OCI-LY1 (cell line): ENCODE measurements around the gene EPB41.
"Not testable (repeated sequence)": the region's sequence is repeated elsewhere in the genome, so short reads cannot be mapped to it uniquely, and the experiment has no call there.

Experiments
- H2AFZ ChIP-seq: fragments of 200-600 bp; sonication (generic), shearing (Covaris generic); 2 replicates; pipeline ENCODE4 v1.6.0; 2014; ENCODE audit warnings: antibody characterized with exemption, mild to moderate bottlenecking, low read length
- H3F3A ChIP-seq: fragments of 200-600 bp; sonication (generic), shearing (Covaris generic); 2 replicates; pipeline ENCODE4 v1.6.0; 2014; ENCODE audit warnings: mild to moderate bottlenecking, antibody characterized with exemption, low read length, moderate library complexity; ENCODE audit not compliant: insufficient read depth
- H3K27ac ChIP-seq: fragments of 200-600 bp; sonication (generic); 2 replicates; pipeline ENCODE4 v1.5.1; 2014; ENCODE audit warnings: low read length, mixed run types, mild to moderate bottlenecking, low read depth; ENCODE audit not compliant: poor library complexity, severe bottlenecking
- H3K27me3 ChIP-seq: fragments of 200-600 bp; sonication (generic); 2 replicates; pipeline ENCODE4 v1.6.0; 2014; ENCODE audit warnings: antibody characterized with exemption, mild to moderate bottlenecking, low read length, moderate library complexity; ENCODE audit not compliant: insufficient read depth
- H3K36me3 ChIP-seq: fragments of 200-600 bp; sonication (generic); 2 replicates; pipeline ENCODE4 v1.6.1; 2014; ENCODE audit warnings: mild to moderate bottlenecking, antibody characterized with exemption, low read length, moderate library complexity, mixed read lengths; ENCODE audit not compliant: insufficient read depth
- H3K4me1 ChIP-seq: fragments of 200-600 bp; sonication (generic); 2 replicates; pipeline ENCODE4 v1.5.1; 2014; ENCODE audit warnings: mild to moderate bottlenecking, low read length, moderate library complexity; ENCODE audit not compliant: insufficient read depth, severe bottlenecking
- H3K4me2 ChIP-seq: fragments of 200-600 bp; sonication (generic), shearing (Covaris generic); 2 replicates; pipeline ENCODE4 v1.6.1; 2014; ENCODE audit warnings: low read length
- H3K4me3 ChIP-seq: fragments of 200-600 bp; sonication (generic); 2 replicates; pipeline ENCODE4 v1.5.1; 2014; ENCODE audit warnings: low read length, low read depth, mild to moderate bottlenecking, mixed read lengths; ENCODE audit not compliant: poor library complexity, severe bottlenecking
- H3K79me2 ChIP-seq: fragments of 200-600 bp; shearing (Covaris generic); 2 replicates; pipeline ENCODE4 v1.6.1; 2016; ENCODE audit warnings: mixed run types, low read length, mixed read lengths; ENCODE audit not compliant: insufficient read depth
- H3K9ac ChIP-seq: fragments of 200-600 bp; sonication (generic), shearing (Covaris generic); 2 replicates; pipeline ENCODE4 v1.6.1; 2014; ENCODE audit warnings: mild to moderate bottlenecking, low read length, mixed read lengths
- H3K9me2 ChIP-seq: fragments of 200-600 bp; sonication (generic), shearing (Covaris generic); 2 replicates; pipeline ENCODE4 v1.6.1; 2014; ENCODE audit warnings: low read depth, mild to moderate bottlenecking, low read length, mixed read lengths
- H3K9me3 ChIP-seq: fragments of 200-600 bp; shearing (Covaris generic); 2 replicates; pipeline ENCODE4 v1.6.1; 2014; ENCODE audit warnings: low read length, mixed read lengths
- H4K20me1 ChIP-seq: fragments of 200-600 bp; sonication (generic), shearing (Covaris generic); 2 replicates; pipeline ENCODE4 v1.6.0; 2016; ENCODE audit warnings: mild to moderate bottlenecking, low read length; ENCODE audit not compliant: insufficient read depth
- CTCF ChIP-seq: fragments of 200-600 bp; sonication (generic), shearing (Covaris generic); IDR thresholded peaks from 2 replicates; pipeline ENCODE4 v1.5.1; 2017; ENCODE audit warnings: mild to moderate bottlenecking, antibody characterized with exemption, low read length, moderate library complexity, mixed read lengths
- EZH2 ChIP-seq: fragments of 200-600 bp; sonication (generic), shearing (Covaris generic); IDR thresholded peaks from 2 replicates; pipeline ENCODE4 v1.8.0; 2017; ENCODE audit warnings: borderline replicate concordance, mixed run types, mild to moderate bottlenecking, antibody characterized with exemption, low read length, moderate library complexity, mixed read lengths

Gene EPB41

DNA sequence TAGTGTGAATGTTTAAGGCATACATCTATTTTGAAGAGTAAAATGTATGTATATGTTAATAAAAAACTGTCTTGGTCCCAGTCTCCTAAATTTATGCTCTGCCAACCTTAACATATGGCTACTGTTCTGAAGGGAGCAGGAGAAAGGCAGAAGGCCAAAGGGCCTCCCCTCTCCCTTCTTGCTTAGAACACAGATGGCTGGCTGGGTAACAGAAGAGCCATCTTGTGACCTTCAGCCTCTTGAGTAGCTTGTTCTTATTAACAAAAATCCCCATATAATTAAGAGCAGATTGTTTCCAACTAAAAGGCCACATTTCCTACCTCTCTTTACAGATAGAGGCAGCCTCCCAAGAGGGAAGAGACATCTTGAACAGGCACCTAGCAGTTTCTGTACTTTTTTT lies 36.1 kb downstream of the EPB41 start:
- no peaks in the 10 kb centered on the region for H4K20me1 ChIP-seq
- peak overlapping the region; percentile 14 for H3K27ac ChIP-seq
- H3K4me2 ChIP-seq = no peak overlapping the region
- no peaks in the 10 kb centered on the region for H3K9me2 ChIP-seq
- no peaks in the 10 kb centered on the region for H3F3A ChIP-seq
- peaks cover 37% of the 10 kb centered on the region for H3K79me2 ChIP-seq
- H3K27me3 ChIP-seq = no peaks in the 10 kb centered on the region
- peaks cover 10% of the 10 kb centered on the region for H3K4me1 ChIP-seq
- no peak overlapping the region for H3K4me3 ChIP-seq
- TF ChIP-seq CTCF (no peak), EZH2 (no peak)
- no peak overlapping the region for H2AFZ ChIP-seq
- H3K36me3 ChIP-seq = 0 out of 2 replicates have a peak, but pooled peaks cover 7% of the 10 kb centered on the region
- no peaks in the 10 kb centered on the region for H3K9me3 ChIP-seq
- no peak overlapping the region for H3K9ac ChIP-seq

DNA sequence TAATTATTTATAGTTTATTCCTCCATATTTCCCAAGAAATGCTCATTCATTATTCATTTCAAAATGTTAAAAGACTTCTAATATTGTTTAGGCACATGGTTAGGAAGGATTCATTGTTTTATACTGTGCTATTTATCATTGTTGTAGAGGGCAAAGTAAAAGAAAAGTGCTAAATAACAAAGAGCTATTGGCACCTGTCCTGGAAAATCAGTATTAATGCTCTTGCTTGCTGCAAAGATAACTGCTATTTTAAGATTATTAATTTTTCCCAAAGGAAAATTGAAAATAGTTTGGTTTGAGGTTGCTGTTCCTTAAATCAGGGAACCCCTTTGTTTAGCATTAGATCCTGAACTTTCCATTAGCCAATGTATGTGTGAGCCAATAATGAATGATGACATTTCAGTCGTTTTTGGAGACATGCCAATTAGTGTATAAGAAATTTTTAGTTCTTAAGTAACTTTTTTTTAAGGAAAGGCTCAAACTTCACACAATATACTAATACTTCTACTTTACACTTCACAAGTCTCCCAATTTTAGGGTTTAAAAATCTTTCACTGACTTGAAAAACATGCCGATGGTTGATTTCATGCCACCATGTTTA lies 39.9 kb downstream of the EPB41 start:
- Histone ChIP-seq H3K27ac (no peak overlapping the region), H3K79me2 (peaks cover 32% of the 10 kb centered on the region), H4K20me1 (no peaks in the 10 kb centered on the region)

DNA sequence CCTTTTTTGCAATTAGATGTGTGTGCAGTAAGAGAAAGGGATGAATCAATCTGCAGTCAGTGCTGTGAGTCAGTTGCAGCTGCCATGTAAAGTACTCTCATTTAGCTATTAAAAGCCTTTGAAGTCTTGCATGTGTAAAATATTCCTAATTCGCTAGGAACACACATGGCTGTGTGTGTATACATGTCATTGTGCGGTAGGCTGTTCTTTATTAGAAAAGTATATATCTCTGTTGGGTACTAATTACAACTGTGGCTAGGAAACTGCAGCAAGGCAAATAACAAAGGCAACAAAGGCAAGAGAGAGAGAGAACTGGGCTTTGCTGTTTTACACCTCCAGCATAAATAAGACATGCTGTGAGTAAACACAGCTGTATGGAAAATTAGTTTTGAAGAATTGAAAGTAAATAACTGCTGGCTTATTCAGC lies 41.7 kb downstream of the EPB41 start:
- H3K9me2 ChIP-seq = no peaks in the 10 kb centered on the region
- H4K20me1 ChIP-seq = no peaks in the 10 kb centered on the region
- H3K4me2 ChIP-seq = no peak overlapping the region
- no peaks in the 10 kb centered on the region for H3F3A ChIP-seq
- no peaks in the 10 kb centered on the region for H3K9me3 ChIP-seq
- no peak overlapping the region for H3K9ac ChIP-seq
- no peak overlapping the region for H3K4me3 ChIP-seq
- H3K27me3 ChIP-seq = no peaks in the 10 kb centered on the region
- no peak for TF ChIP-seq EZH2
- no peak for TF ChIP-seq CTCF
- no peak overlapping the region for H3K27ac ChIP-seq
- H3K4me1 ChIP-seq = no peaks in the 10 kb centered on the region
- no peak overlapping the region for H2AFZ ChIP-seq
- H3K79me2 ChIP-seq = peaks cover 24% of the 10 kb centered on the region
- no peaks in the 10 kb centered on the region for H3K36me3 ChIP-seq

More for the DNA sequence above, 39.9 kb downstream of the EPB41 start:
- H3K4me3 ChIP-seq = no peak overlapping the region
- H3F3A ChIP-seq = no peaks in the 10 kb centered on the region
- no peak overlapping the region for H3K4me2 ChIP-seq
- no peak overlapping the region for H2AFZ ChIP-seq
- TF ChIP-seq EZH2 (no peak), CTCF (no peak)
- no peaks in the 10 kb centered on the region for H3K36me3 ChIP-seq
- H3K27me3 ChIP-seq = no peaks in the 10 kb centered on the region
- H3K9me2 ChIP-seq = no peaks in the 10 kb centered on the region
- H3K4me1 ChIP-seq = peaks cover 10% of the 10 kb centered on the region
- no peaks in the 10 kb centered on the region for H3K9me3 ChIP-seq
- H3K9ac ChIP-seq = no peak overlapping the region

GRCh38 chr1:28962114-28962831 lies 47.9 kb downstream of the EPB41 start:
- not testable (repeated sequence) for H3K9ac ChIP-seq, H2AFZ ChIP-seq, H3K4me2 ChIP-seq, H3K9me2 ChIP-seq, H3K4me3 ChIP-seq, H3K36me3 ChIP-seq, H3K27ac ChIP-seq, H4K20me1 ChIP-seq, H3K4me1 ChIP-seq, H3F3A ChIP-seq, H3K9me3 ChIP-seq, H3K27me3 ChIP-seq
- H3K79me2 ChIP-seq = peaks cover 40% of the 10 kb centered on the region
